Neural progenitor cell (in vitro differentiated cells): ENCODE measurements around the gene SNX13.

Source experiments
- EZH2phosphoT487 ChIP-seq: fragments of 200-600 bp; sonication (generic); IDR thresholded peaks from 2 replicates; pipeline ENCODE4 v1.6.1; 2017; ENCODE audit warnings: antibody characterized with exemption
- TF ChIP-seq, protein P1 (sequence below): fragments of 200-600 bp; sonication (generic); IDR thresholded peaks from 2 replicates; pipeline ENCODE4 v1.5.1; 2017; ENCODE audit warnings: antibody characterized with exemption, mild to moderate bottlenecking

DNA sequence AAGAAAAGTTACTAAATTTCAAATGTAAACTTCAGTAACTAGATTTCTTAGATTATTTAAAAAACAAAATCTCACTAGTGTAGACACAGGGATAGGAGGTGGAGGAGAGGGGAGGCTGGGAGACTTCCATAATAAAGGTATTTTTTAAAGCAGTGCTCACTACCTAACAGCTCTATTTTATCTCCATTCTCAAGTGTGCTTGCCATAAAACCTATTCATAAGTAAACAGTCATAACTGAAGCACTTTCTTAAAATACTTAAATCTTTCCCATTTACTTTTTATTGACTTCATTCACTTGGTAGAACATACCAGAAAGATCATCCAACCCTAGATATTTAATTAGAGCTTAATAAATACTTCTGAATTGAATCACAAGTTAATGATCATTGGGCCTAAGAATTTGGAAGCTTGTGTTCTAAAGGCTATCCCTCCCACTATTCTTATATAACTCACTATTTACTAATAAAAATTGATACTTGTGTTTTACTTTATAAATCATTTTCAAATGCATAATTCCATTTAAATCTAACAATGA, 107.4 kb downstream of the SNX13 start:
- TF ChIP-seq, protein P1, sequence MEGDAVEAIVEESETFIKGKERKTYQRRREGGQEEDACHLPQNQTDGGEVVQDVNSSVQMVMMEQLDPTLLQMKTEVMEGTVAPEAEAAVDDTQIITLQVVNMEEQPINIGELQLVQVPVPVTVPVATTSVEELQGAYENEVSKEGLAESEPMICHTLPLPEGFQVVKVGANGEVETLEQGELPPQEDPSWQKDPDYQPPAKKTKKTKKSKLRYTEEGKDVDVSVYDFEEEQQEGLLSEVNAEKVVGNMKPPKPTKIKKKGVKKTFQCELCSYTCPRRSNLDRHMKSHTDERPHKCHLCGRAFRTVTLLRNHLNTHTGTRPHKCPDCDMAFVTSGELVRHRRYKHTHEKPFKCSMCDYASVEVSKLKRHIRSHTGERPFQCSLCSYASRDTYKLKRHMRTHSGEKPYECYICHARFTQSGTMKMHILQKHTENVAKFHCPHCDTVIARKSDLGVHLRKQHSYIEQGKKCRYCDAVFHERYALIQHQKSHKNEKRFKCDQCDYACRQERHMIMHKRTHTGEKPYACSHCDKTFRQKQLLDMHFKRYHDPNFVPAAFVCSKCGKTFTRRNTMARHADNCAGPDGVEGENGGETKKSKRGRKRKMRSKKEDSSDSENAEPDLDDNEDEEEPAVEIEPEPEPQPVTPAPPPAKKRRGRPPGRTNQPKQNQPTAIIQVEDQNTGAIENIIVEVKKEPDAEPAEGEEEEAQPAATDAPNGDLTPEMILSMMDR = no peak
- no peak for TF ChIP-seq EZH2phosphoT487
